Mammary epithelial cell (primary cell): Measurements from ENCODE around the gene PTGIS.

Experiments
- CTCF ChIP-seq, 2 donors: IDR thresholded peaks in 1 of 2; conservative IDR thresholded peaks in 1 of 2; 2 replicates each; pipeline ENCODE4 v1.5.1; 2011 to 2012; ENCODE audit warnings: inconsistent platforms in 2 of 2, low read length in 2 of 2, mild to moderate bottlenecking in 2 of 2, control low read depth in 1 of 2, low read depth in 1 of 2; ENCODE audit not compliant: insufficient read depth in 1 of 2; ENCODE audit errors: extremely low read depth in 1 of 2
- EZH2 ChIP-seq: IDR thresholded peaks from 2 replicates; pipeline ENCODE4 v1.6.1; 2012; ENCODE audit warnings: low read length, inconsistent platforms, borderline replicate concordance

GRCh38 chr20:49482621-49483017 is 85.3 kb downstream of the PTGIS start, which contains the start of gene KCNB1:
- TF ChIP-seq CTCF (conservative IDR thresholded peaks at IDR 0.05 in 1 of 2, IDR thresholded peaks at IDR 0.05 in 1 of 2; ENCODE audit: extremely low read depth in 1 of 2, insufficient read depth in 1 of 2, low read depth in 1 of 2, low read length in 2 of 2) (no peak), EZH2 (no peak)
